HG02763 (cell line): Measurements from ENCODE around the gene LSM10.

Experiments
- ATAC-seq: cut with Tn5 transposase; IDR thresholded peaks from one replicate; pipeline ENCODE4 v1.9.1; 2021; ENCODE audit warnings: mild to moderate bottlenecking, moderate library complexity; ENCODE audit not compliant: unreplicated experiment

LSM10 gene

GRCh38 chr1:36354486-36354885 lies 43.2 kb downstream of the LSM10 start:
- no peak for ATAC-seq

- no peak for ATAC-seq
Measured at GRCh38 chr1:36352910-36353878, 44.5 kb downstream of the LSM10 start.

GRCh38 chr1:36352125-36352909 lies 45.4 kb downstream of the LSM10 start:
- ATAC-seq = no peak

- ATAC-seq = no peak
Measured at GRCh38 chr1:36351227-36351977, 46.3 kb downstream of the LSM10 start.

GRCh38 chr1:36350659-36351226 lies 47.0 kb downstream of the LSM10 start:
- ATAC-seq = no peak

GRCh38 chr1:36349839-36350238 lies 47.9 kb downstream of the LSM10 start:
- no peak for ATAC-seq

GRCh38 chr1:36349241-36349671 lies 48.5 kb downstream of the LSM10 start:
- ATAC-seq = peak; percentile 57

GRCh38 chr1:36346741-36347370 lies 50.9 kb downstream of the LSM10 start:
- no peak for ATAC-seq

GRCh38 chr1:36345353-36345752 lies 52.4 kb downstream of the LSM10 start:
- no peak for ATAC-seq

GRCh38 chr1:36344395-36344680 lies 53.4 kb downstream of the LSM10 start:
- ATAC-seq = no peak

- ATAC-seq = no peak
Measured at GRCh38 chr1:36343651-36344394, 53.9 kb downstream of the LSM10 start.
